Fibroblast of pulmonary artery (primary cell): Measurements from ENCODE around the gene ARAF.

Experiments
- DNase-seq: peaks from one replicate; pipeline ENCODE4 v3.0.0-alpha.2; 2010; ENCODE audit warnings: low read depth
- H3K4me3 ChIP-seq: replicated peaks from 2 replicates; pipeline ENCODE4 v1.5.1; 2011; ENCODE audit warnings: low read depth, mild to moderate bottlenecking, control low read depth, low read length, moderate library complexity
- TF ChIP-seq, protein P1 (sequence below): IDR thresholded peaks from 2 replicates; pipeline ENCODE4 v1.5.1; 2011; ENCODE audit warnings: mild to moderate bottlenecking, control low read depth, low read length, inconsistent platforms; ENCODE audit errors: missing control alignments

Gene ARAF

DNA sequence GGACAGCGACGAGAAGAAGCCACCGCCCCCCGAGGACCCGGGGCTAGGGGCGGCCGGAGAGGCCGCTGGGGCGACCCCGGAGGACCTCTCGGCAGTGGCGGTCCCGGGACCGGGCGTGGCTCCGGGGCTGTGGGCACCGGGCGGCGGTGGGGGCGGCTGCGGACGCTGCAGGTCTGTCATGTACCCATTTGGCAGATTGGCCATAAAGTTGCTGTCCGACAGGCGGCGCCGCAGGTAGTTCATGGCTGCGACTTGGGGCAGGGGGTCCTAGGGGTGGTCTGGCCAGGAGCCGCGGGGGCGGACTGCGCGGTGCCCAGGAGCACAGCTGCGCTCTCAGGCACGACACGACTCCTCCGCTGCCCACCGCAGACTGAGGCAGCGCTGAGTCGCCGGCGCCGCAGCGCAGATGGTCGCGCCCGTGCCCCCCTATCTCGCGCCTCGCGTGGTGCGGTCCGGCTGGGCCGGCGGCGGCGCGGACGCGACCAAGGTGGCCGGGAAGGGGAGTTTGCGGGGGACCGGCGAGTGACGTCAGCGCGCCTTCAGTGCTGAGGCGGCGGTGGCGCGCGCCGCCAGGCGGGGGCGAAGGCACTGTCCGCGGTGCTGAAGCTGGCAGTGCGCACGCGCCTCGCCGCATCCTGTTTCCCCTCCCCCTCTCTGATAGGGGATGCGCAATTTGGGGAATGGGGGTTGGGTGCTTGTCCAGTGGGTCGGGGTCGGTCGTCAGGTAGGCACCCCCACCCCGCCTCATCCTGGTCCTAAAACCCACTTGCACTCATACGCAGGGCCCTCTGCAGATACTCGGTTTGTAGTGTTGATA is 58.7 kb downstream of the ARAF start, which contains the start of gene SYN1:
Gene SYN1 (minus strand): TSS at position 372 of the 817 bp plus-strand sequence. CDS start 129 bp downstream, at position 243.
- H3K4me3 ChIP-seq = peak within 1 kb of the TSS; percentile 49
- TF ChIP-seq, protein P1, sequence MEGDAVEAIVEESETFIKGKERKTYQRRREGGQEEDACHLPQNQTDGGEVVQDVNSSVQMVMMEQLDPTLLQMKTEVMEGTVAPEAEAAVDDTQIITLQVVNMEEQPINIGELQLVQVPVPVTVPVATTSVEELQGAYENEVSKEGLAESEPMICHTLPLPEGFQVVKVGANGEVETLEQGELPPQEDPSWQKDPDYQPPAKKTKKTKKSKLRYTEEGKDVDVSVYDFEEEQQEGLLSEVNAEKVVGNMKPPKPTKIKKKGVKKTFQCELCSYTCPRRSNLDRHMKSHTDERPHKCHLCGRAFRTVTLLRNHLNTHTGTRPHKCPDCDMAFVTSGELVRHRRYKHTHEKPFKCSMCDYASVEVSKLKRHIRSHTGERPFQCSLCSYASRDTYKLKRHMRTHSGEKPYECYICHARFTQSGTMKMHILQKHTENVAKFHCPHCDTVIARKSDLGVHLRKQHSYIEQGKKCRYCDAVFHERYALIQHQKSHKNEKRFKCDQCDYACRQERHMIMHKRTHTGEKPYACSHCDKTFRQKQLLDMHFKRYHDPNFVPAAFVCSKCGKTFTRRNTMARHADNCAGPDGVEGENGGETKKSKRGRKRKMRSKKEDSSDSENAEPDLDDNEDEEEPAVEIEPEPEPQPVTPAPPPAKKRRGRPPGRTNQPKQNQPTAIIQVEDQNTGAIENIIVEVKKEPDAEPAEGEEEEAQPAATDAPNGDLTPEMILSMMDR = no peak
- DNase-seq = peak; percentile 84

DNA sequence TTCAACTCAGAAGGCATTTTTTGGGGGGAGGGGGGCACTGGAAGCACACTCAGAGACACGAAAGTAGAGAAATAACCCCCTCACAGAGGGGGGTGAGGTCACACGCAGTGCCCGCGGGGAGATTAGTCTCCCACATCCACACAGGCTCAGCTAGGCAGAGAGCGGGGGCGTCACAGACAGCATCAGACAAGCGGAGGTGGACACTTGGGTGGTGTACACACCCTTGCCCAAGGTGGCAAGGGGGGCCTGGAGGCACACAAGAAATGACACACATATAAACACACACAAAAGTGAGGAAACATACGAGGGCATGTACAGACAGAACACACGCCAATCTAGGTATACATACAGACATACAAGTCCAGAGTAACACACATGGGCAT is 59.3 kb downstream of the ARAF start:
- TF ChIP-seq, protein P1 = no peak
- H3K4me3 ChIP-seq = no peak overlapping the region

More for the DNA sequence above, 59.3 kb downstream of the ARAF start:
- DNase-seq = no peak
